Testis (tissue), 3 donors: ENCODE data around the gene OXLD1. TPM values are rescaled to one million over a fixed set of nuclear protein-coding genes. Genes with fewer than 3 reads are reported as not detected.
A peak's percentile ranks its signal among the peaks of the same experiment; 100 is the strongest.
"Not testable (repeated sequence)": the region's sequence is repeated elsewhere in the genome, so short reads cannot be mapped to it uniquely, and the experiment has no call there.

Source experiments
- DNase-seq: peaks from one replicate; pipeline ENCODE4 v3.0.0-alpha.2; 2019
- H3K27ac ChIP-seq, 2 donors: fragments of 200-600 bp; sonication (generic); one replicate each; pipeline ENCODE4 v1.5.1; 2019
- H3K27me3 ChIP-seq: fragments of 200-600 bp; sonication (generic); one replicate; pipeline ENCODE4 v1.5.1; 2019
- H3K36me3 ChIP-seq: fragments of 200-600 bp; sonication (generic); one replicate; pipeline ENCODE4 v1.5.1; 2017; ENCODE audit warnings: low read depth; ENCODE audit errors: missing control alignments
- H3K4me1 ChIP-seq: fragments of 200-600 bp; sonication (generic); one replicate; pipeline ENCODE4 v1.5.1; 2019
- H3K4me3 ChIP-seq, 2 donors: fragments of 200-600 bp; sonication (generic); one replicate each; pipeline ENCODE4 v1.5.1; 2017 to 2019
- H3K9me3 ChIP-seq: fragments of 200-600 bp; sonication (generic); one replicate; pipeline ENCODE4 v1.5.1; 2017
- POLR2A ChIP-seq: fragments of 450-650 bp; IDR thresholded peaks from one replicate; pipeline ENCODE4 v1.6.1; 2017; ENCODE audit warnings: antibody characterized with exemption, mild to moderate bottlenecking, moderate library complexity
- WGBS, 2 donors: methylation state at CpG; one replicate each; pipeline ENCODE4 v1.1.5; 2018; 5-methylcytosine and 5-hydroxymethylcytosine counted together
- intact Hi-C: fragments of 100-400 bp; cut with DNase I; formaldehyde crosslinking; loops from one replicate; pipeline ENCODE4 v1.15.1; 2023; ENCODE audit warnings: low total_unique reads
- polyA plus RNA-seq: library from polyadenylated mRNA; stranded (reverse); fragments of 350-450 nt; fragmentation: Illumina TruSeq; extraction: RNeasy Lipid Tissue Mini Kit (QIAGEN cat#74804); gene quantifications from one replicate; pipeline ENCODE4 v1.2.3, GENCODE V29; 2014; ENCODE audit warnings: low read depth, low replicate concordance; ENCODE audit not compliant: insufficient read depth
- total RNA-seq, 2 donors: library from RNA; depleted of rRNA; stranded (reverse); fragments of >200 nt; gene quantifications; one replicate each; pipeline ENCODE4 v1.2.3, GENCODE V29; 2016
- TF ChIP-seq, protein P1 (sequence below), 3 experiments: fragments of 450-650 bp in 2 of 3; fragments of 200-600 bp in 1 of 3; sonication (generic) in 1 of 3; IDR thresholded peaks; one replicate each; pipeline ENCODE4 v1.5.1; 2016 to 2019; ENCODE audit warnings: antibody characterized with exemption in 3 of 3, mild to moderate bottlenecking in 2 of 3, moderate library complexity in 1 of 3

OXLD1 gene
- total and polyA plus RNA-seq, 3 donors from 2014 or later, result 40.9 to 48.3 (median 45.2) TPM

DNA sequence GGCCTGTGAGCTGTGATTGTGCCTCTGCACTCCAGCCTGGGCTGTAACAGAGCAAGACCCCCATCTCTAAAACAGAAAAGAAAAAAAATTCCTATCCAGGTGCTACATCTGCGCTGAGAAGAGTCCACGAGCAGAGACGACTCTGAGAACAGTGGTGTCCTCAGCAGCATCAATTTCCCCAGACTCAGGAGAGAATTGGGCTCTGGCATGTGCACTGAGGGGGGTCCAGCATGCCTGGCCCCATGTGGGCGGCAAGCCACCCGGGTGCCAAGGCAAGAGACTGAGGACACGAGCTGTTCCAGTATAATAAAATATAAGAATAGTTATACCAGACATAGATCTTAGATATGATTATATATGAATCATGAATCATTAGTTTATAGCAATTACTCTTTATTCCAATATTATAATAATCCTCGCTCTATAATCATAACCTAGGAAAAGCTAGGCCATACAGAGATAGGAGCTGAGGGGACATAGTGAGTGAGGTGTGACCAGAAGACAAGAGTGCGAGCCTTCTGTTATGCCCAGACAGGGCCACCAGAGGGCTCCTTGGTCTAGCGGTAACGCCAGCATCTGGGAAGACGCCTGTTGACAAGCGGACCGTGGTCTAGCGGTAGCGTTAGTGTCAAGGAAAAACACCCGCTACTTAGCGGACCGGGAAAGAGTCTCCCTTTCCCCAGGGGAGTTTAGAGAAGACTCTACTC lies 9.3 kb upstream of the OXLD1 start:
- DNase-seq, result peak; percentile 43
- TF ChIP-seq, protein P1, sequence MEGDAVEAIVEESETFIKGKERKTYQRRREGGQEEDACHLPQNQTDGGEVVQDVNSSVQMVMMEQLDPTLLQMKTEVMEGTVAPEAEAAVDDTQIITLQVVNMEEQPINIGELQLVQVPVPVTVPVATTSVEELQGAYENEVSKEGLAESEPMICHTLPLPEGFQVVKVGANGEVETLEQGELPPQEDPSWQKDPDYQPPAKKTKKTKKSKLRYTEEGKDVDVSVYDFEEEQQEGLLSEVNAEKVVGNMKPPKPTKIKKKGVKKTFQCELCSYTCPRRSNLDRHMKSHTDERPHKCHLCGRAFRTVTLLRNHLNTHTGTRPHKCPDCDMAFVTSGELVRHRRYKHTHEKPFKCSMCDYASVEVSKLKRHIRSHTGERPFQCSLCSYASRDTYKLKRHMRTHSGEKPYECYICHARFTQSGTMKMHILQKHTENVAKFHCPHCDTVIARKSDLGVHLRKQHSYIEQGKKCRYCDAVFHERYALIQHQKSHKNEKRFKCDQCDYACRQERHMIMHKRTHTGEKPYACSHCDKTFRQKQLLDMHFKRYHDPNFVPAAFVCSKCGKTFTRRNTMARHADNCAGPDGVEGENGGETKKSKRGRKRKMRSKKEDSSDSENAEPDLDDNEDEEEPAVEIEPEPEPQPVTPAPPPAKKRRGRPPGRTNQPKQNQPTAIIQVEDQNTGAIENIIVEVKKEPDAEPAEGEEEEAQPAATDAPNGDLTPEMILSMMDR (IDR thresholded peaks at IDR 0.05), result peak; percentile 15 to 60 (median 51)
- H3K36me3 ChIP-seq, result not testable (repeated sequence)

DNA sequence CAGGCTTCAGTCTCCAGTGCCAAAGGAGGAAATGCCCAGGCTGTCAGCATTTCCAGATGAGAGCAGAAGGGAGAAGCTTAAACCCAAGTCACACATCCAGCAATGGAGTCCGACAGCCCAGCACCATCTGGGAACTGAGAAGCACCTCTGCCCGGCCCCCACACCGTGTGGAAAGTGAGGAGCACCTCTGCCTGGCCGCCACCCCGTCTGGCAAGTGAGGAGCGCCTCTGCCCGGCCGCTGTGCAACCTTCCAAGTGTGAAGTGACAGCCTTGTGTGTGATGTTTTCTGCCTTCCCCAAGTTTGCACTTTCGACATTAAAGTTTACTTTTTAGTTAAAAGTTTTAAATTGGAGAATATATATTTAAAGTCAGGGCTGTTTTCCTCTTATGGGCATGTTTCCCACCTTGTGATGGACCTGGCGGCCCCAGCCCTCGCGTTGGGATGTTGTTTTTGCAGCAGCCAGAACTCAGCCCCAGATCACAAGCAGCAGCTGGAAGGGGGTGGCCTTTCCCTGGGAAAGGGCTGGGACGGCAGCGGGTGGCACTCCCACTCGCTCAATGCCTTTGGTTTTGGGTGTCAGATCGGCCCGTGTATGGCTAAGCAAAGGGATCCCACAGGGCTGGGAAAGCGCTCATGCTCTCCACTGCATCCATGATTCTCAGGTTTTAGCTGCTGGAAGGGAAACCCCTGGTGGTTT lies 7.3 kb upstream of the OXLD1 start:
- no peaks in the 10 kb centered on the region for H3K9me3 ChIP-seq
- WGBS, 2 donors, result 79 to 81% methylated on average over 18 of the region's 18 CpGs
- TF ChIP-seq POLR2A, result no peak
- TF ChIP-seq, protein P1 (IDR thresholded peaks at IDR 0.05), result no peak
- intact Hi-C loops, result no loop called here
- H3K27me3 ChIP-seq, result no peaks in the 10 kb centered on the region
- no peak overlapping the region for H3K27ac ChIP-seq
- H3K4me3 ChIP-seq, result no peak overlapping the region
- no peaks in the 10 kb centered on the region for H3K36me3 ChIP-seq
- DNase-seq, result no peak
- no peaks in the 10 kb centered on the region for H3K4me1 ChIP-seq

More for the DNA sequence above, 9.3 kb upstream of the OXLD1 start:
- H3K9me3 ChIP-seq, H3K27me3 ChIP-seq, intact Hi-C loops, H3K4me3 ChIP-seq, H3K4me1 ChIP-seq, H3K27ac ChIP-seq: not testable (repeated sequence)
- 48 to 53% methylated on average over 15 to 18 of the region's 18 CpGs for WGBS, 2 donors

DNA sequence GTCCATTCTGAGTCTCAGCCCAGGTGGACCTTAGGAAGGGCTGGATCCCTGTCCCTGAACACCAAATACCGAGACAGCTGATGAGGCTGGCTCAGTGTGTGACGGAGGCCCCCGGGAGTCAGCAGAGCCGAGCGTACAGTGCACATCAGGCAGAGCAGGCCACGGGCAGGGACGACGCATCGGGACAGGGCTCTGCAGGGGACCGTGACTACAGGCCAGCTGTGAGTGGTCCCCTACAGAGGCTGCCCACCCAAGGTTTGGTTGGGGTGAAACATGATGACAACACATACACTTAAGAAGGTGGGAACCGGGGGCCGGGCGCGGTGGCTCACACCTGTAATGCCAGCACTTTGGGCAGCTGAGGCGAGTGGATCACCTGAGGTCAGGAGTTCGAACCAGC lies 6.5 kb upstream of the OXLD1 start:
- Histone ChIP-seq H3K4me3 (no peak overlapping the region), H3K27me3 (no peaks in the 10 kb centered on the region), H3K9me3 (no peaks in the 10 kb centered on the region), H3K4me1 (no peaks in the 10 kb centered on the region), H3K27ac (no peak overlapping the region), H3K36me3 (no peaks in the 10 kb centered on the region)
- whole genome bisulfite sequencing, 2 donors, result 93 to 95% methylated on average over 8 to 16 of the region's 16 CpGs
- no peak for DNase-seq
- intact Hi-C loops, result no loop called here
- TF ChIP-seq POLR2A, result no peak
- TF ChIP-seq, protein P1 (IDR thresholded peaks at IDR 0.05), result no peak

DNA sequence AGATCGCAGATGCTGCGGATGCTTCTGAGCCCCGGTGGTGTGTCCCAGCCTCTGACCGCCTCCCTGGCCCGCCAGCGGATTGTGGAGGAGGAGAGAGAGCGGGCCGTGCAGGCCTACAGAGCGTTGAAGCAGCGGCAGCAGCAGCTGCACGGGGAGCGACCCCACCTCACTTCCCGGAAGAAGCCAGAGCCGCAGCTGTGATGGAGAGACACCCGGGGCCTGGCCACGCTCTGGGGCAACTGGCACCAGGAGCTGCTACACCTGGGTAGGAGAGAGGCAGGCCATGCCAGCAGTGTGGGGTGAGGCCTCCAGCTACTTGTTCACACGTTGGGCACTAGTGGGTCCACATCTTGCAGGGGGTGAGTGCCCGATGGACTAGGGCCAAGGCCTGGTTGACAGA lies 6.1 kb upstream of the OXLD1 start:
- H3K9me3 ChIP-seq, result no peaks in the 10 kb centered on the region
- no peaks in the 10 kb centered on the region for H3K36me3 ChIP-seq
- TF ChIP-seq, protein P1 (IDR thresholded peaks at IDR 0.05), result no peak
- no peak for TF ChIP-seq POLR2A
- no peaks in the 10 kb centered on the region for H3K27me3 ChIP-seq
- 78 to 81% methylated on average over 18 of the region's 18 CpGs for WGBS, 2 donors
- H3K4me3 ChIP-seq, result no peak overlapping the region
- intact Hi-C loops, result no loop called here
- no peak for DNase-seq
- H3K27ac ChIP-seq, result no peak overlapping the region
- no peaks in the 10 kb centered on the region for H3K4me1 ChIP-seq
